ENCODE results near the gene DPP3.

DPP3 gene

GRCh38 chr11:66510271-66510989 lies 30.2 kb downstream of the DPP3 start, which contains the start of gene BBS1:
Gene BBS1 (plus strand): TSS chr11:66510635. CDS start chr11:66510660, 25 bp downstream.
- no peaks in the 10 kb centered on the region for H3K27me3 ChIP-seq (ENCODE audit: insufficient read depth, poor library complexity, severe bottlenecking)
- peak; percentile 58 to 81 for DNase-seq (ENCODE audit: low read depth in 1 of 2, low spot score in 1 of 2)

DNA sequence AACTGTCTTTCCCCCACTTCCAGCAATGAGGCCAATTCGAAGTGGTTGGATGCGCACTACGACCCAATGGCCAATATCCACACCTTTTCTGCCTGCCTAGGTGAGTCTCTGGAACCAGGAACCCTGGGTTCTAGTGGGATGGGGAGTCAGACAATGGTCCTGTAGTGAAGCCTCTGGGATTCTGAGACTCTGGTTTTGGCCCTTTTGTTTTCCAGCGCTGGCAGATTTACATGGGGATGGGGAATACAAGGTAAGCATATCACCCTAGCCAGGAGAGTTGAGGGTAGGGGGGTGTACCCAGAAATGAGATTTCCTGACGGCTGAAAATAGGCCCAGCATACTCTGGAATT lies 30.7 kb downstream of the DPP3 start:
- H3K4me3 ChIP-seq (replicated peaks; ENCODE audit: insufficient read depth, low read length): peak overlapping the region; percentile 95
- DNase-seq (ENCODE audit: low read depth in 1 of 2, low spot score in 1 of 2): no peak
- TF ChIP-seq, protein P1, sequence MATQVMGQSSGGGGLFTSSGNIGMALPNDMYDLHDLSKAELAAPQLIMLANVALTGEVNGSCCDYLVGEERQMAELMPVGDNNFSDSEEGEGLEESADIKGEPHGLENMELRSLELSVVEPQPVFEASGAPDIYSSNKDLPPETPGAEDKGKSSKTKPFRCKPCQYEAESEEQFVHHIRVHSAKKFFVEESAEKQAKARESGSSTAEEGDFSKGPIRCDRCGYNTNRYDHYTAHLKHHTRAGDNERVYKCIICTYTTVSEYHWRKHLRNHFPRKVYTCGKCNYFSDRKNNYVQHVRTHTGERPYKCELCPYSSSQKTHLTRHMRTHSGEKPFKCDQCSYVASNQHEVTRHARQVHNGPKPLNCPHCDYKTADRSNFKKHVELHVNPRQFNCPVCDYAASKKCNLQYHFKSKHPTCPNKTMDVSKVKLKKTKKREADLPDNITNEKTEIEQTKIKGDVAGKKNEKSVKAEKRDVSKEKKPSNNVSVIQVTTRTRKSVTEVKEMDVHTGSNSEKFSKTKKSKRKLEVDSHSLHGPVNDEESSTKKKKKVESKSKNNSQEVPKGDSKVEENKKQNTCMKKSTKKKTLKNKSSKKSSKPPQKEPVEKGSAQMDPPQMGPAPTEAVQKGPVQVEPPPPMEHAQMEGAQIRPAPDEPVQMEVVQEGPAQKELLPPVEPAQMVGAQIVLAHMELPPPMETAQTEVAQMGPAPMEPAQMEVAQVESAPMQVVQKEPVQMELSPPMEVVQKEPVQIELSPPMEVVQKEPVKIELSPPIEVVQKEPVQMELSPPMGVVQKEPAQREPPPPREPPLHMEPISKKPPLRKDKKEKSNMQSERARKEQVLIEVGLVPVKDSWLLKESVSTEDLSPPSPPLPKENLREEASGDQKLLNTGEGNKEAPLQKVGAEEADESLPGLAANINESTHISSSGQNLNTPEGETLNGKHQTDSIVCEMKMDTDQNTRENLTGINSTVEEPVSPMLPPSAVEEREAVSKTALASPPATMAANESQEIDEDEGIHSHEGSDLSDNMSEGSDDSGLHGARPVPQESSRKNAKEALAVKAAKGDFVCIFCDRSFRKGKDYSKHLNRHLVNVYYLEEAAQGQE (IDR thresholded peaks at IDR 0.05; ENCODE audit: insufficient replicate concordance, low read depth): no peak
- TF ChIP-seq SPI1 (IDR thresholded peaks at IDR 0.05; ENCODE audit: borderline replicate concordance, low read depth): no peak
- TF ChIP-seq GABPA (IDR thresholded peaks at IDR 0.05; ENCODE audit: low read depth): no peak
- TF ChIP-seq CTCF (IDR thresholded peaks at IDR 0.05; ENCODE audit: insufficient read depth, low read length): no peak
- no peak for TF ChIP-seq POLR2AphosphoS5 (IDR thresholded peaks at IDR 0.05; ENCODE audit: low read depth)
- no peaks in the 10 kb centered on the region for H3K27me3 ChIP-seq (ENCODE audit: insufficient read depth, poor library complexity, severe bottlenecking)
- peak overlapping the region; percentile 55; the same call in 1 of the 2 replicates for H3K27ac ChIP-seq (replicated peaks)

More at GRCh38 chr11:66510271-66510989, 30.2 kb downstream of the DPP3 start, which contains the start of gene BBS1:
- TF ChIP-seq POLR2AphosphoS5 (IDR thresholded peaks at IDR 0.05; ENCODE audit: low read depth) (peak; percentile 90), CTCF (IDR thresholded peaks at IDR 0.05; ENCODE audit: insufficient read depth, low read length) (no peak), GABPA (IDR thresholded peaks at IDR 0.05; ENCODE audit: low read depth) (peak; percentile 81), SPI1 (IDR thresholded peaks at IDR 0.05; ENCODE audit: borderline replicate concordance, low read depth) (no peak)
- TF ChIP-seq, protein P1 (IDR thresholded peaks at IDR 0.05; ENCODE audit: insufficient replicate concordance, low read depth): peak; percentile 60
- Histone ChIP-seq H3K4me3 (replicated peaks; ENCODE audit: insufficient read depth, low read length) (peak within 1 kb of the TSS; percentile 95), H3K27ac (replicated peaks) (peak within 1 kb of the TSS; percentile 55)

DNA sequence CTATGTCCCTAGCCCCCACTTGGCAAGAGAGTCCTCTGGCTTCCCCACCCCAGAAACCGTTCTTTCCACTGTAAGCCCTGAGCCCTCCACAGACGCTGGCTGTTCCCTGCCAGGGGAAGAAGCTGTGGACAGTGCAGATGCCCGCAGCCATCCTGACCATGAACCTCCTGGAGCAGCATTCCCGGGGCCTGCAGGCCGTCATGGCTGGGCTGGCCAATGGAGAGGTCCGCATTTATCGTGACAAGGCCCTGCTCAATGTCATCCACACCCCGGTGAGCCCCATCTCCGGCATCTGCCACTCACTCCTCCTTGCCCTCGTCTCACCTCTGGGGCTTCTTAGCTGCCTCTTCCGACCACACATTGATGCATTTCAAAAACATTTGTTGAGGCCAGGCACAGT lies 43.4 kb downstream of the DPP3 start:
- TF ChIP-seq CTCF (IDR thresholded peaks at IDR 0.05; ENCODE audit: insufficient read depth, low read length) (no peak), GABPA (IDR thresholded peaks at IDR 0.05; ENCODE audit: low read depth) (no peak), POLR2AphosphoS5 (IDR thresholded peaks at IDR 0.05; ENCODE audit: low read depth) (no peak), SPI1 (IDR thresholded peaks at IDR 0.05; ENCODE audit: borderline replicate concordance, low read depth) (no peak)
- TF ChIP-seq, protein P1 (IDR thresholded peaks at IDR 0.05; ENCODE audit: insufficient replicate concordance, low read depth): no peak
- Histone ChIP-seq H3K27me3 (ENCODE audit: insufficient read depth, poor library complexity, severe bottlenecking) (no peaks in the 10 kb centered on the region), H3K27ac (replicated peaks) (no peak overlapping the region), H3K4me3 (replicated peaks; ENCODE audit: insufficient read depth, low read length) (no peak overlapping the region)
- DNase-seq (ENCODE audit: low read depth in 1 of 2, low spot score in 1 of 2): no peak

Data from HL-60 (cell line).